Measurements from ENCODE around the gene KRT31. TPM values are rescaled to one million over a fixed set of nuclear protein-coding genes. Genes with fewer than 3 reads are reported as not detected.

KRT31 gene
- polyA plus RNA-seq, 2 of the 4 experiments (the other 2 are of a cell fraction), result not detected

DNA sequence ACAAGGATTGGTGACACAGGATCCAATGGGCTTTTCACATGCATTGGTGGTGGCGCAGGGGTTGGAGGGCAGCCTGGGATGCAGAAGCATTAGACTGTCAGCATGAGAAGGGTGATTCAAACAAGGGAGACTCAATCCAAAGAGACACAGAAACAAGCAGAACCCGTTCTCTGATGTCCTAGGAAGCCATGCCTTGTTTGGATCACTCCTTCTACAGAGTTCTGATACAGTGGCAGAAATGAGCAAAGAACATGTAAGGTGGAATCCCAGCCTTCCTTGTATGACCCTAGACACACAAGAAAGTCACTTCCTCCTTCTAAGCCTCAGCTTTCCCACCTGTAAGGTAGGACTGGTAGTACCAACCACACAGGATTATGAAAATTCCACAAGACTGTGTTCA is 33.5 kb downstream of the KRT31 start:
- WGBS (ENCODE audit: missing lambda C conversion rate), result 67% methylated on average over 2 of the region's 2 CpGs
- Histone ChIP-seq H3K4me3 (no peak overlapping the region), H3K27ac (no peak overlapping the region), H3K4me2 (no peak overlapping the region), H3K9me3 (no peaks in the 10 kb centered on the region), H3K4me1 (0 out of 3 replicates have a peak, but pooled peaks cover 3% of the 10 kb centered on the region)
- TF ChIP-seq PBX3 (IDR thresholded peaks at IDR 0.05) (no peak), NFE2L2 (conservative IDR thresholded peaks at IDR 0.05; ENCODE audit: low read length) (no peak), HMGXB4 (CRISPR knock-in tag; IDR thresholded peaks at IDR 0.05; ENCODE audit: borderline replicate concordance) (no peak), EP300 (IDR thresholded peaks at IDR 0.05) (no peak), MAX (IDR thresholded peaks at IDR 0.05) (no peak), RNF2 (IDR thresholded peaks at IDR 0.05; ENCODE audit: borderline replicate concordance, low read depth) (no peak), RAD21 (conservative IDR thresholded peaks at IDR 0.05 in 1 of 2, IDR thresholded peaks at IDR 0.05 in 1 of 2) (no peak), RFX5 (IDR thresholded peaks at IDR 0.05) (no peak), JUN (IDR thresholded peaks at IDR 0.05) (no peak), ESRRA (IDR thresholded peaks at IDR 0.05; ENCODE audit: borderline replicate concordance, low read length) (no peak), FOXS1 (CRISPR knock-in tag; IDR thresholded peaks at IDR 0.05) (no peak)
- ChIA-PET POLR2A (no interaction called here), CTCF (no interaction called here)
- DNase-seq (ENCODE audit: low read depth in 1 of 2, low spot score in 1 of 2) (no peak), FAIRE-seq (no peak), ATAC-seq (no peak)

GRCh38 chr17:41360296-41360995 is 37.0 kb downstream of the KRT31 start:
- 0 out of 3 replicates have a peak, but pooled peaks cover 3% of the 10 kb centered on the region for H3K4me1 ChIP-seq
- POLR2A ChIA-PET, result no interaction called here
- no peak overlapping the region for H3K4me2 ChIP-seq
- no peak; a peak in 1 of 6 replicates for ATAC-seq
- no peak overlapping the region for H3K4me3 ChIP-seq
- no peak overlapping the region for H3K27ac ChIP-seq
- DNase-seq (ENCODE audit: low read depth in 1 of 2, low spot score in 1 of 2), result no peak
- 65% methylated on average over 5 of the region's 5 CpGs for WGBS (ENCODE audit: missing lambda C conversion rate)
- peaks cover 9% of the 10 kb centered on the region for H3K9me3 ChIP-seq
- TF ChIP-seq GATA3 (IDR thresholded peaks at IDR 0.05; ENCODE audit: borderline replicate concordance), result no peak
- 0 out of 2 replicates have a peak, but pooled peaks have one; percentile 44 for TF ChIP-seq E2F6 (IDR thresholded peaks at IDR 0.05; ENCODE audit: borderline replicate concordance, low read depth)
- FAIRE-seq, result no peak
- CTCF ChIA-PET, result interaction anchor here (0.6 to 1.5 kb wide), 5 partner anchors 31 to 191 kb away, joined by 3 to 4 read pairs (median 3); no protein-coding TSS in a partner anchor

DNA sequence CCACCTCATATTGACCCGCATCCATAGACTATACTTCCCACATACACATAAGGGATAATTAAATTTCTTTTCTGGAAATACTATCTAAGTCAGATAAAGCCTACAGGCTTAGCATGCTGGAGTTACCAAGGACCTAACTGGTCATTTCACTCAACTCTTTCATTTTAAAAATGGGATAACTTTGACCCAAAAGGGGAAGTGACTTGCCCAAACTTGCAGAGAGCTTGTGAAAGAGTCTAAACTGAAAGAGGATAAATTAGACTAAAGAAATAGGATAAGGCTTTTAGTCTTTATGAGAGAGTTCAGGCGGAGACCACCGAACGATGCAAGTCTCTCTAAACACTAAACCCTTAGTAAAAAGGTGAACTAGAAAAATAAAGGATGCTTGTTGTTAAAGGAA is 42.9 kb downstream of the KRT31 start:
- FAIRE-seq, result no peak
- no peak for ATAC-seq
- Histone ChIP-seq H3K27ac (no peak overlapping the region), H3K4me1 (no peaks in the 10 kb centered on the region), H3K4me2 (no peak overlapping the region), H3K4me3 (no peak overlapping the region), H3K9me3 (peaks cover 9% of the 10 kb centered on the region)
- 70% methylated on average over 4 of the region's 4 CpGs for WGBS (ENCODE audit: missing lambda C conversion rate)
- ChIA-PET CTCF (interaction anchor here (0.9 to 2.8 kb wide), 5 partner anchors 10 to 445 kb away, joined by 3 to 9 read pairs (median 4); no protein-coding TSS in a partner anchor), POLR2A (no interaction called here)
- DNase-seq (ENCODE audit: low read depth in 1 of 2, low spot score in 1 of 2), result no peak
- no peak for TF ChIP-seq HMGXB4 (CRISPR knock-in tag; IDR thresholded peaks at IDR 0.05; ENCODE audit: borderline replicate concordance)
- no peak for TF ChIP-seq NPAS2 (CRISPR knock-in tag; IDR thresholded peaks at IDR 0.05; ENCODE audit: borderline replicate concordance)
- no peak for TF ChIP-seq GATA3 (IDR thresholded peaks at IDR 0.05; ENCODE audit: borderline replicate concordance)
- no peak for TF ChIP-seq CBX2 (IDR thresholded peaks at IDR 0.05; ENCODE audit: borderline replicate concordance, low read depth)
- TF ChIP-seq TFCP2L1 (CRISPR knock-in tag; IDR thresholded peaks at IDR 0.05), result no peak
- no peak for TF ChIP-seq KDM1A (IDR thresholded peaks at IDR 0.05; ENCODE audit: low read depth)
- TF ChIP-seq POLR2AphosphoS2 (conservative IDR thresholded peaks at IDR 0.05; ENCODE audit: low read length), result no peak
- no peak for TF ChIP-seq HOXB13 (CRISPR knock-in tag; IDR thresholded peaks at IDR 0.05; ENCODE audit: low read depth)
- TF ChIP-seq ATOH8 (CRISPR knock-in tag; IDR thresholded peaks at IDR 0.05; ENCODE audit: low read depth), result no peak
- no peak for TF ChIP-seq REST (IDR thresholded peaks at IDR 0.05)
- no peak for TF ChIP-seq RNF2 (IDR thresholded peaks at IDR 0.05; ENCODE audit: borderline replicate concordance, low read depth)

Data from A549 (cell line).